H9 (cell line): ENCODE data around the gene URAD. TPM values are rescaled to one million over a fixed set of nuclear protein-coding genes. Genes with fewer than 3 reads are reported as not detected.

Source experiments
- DNase-seq: peaks from one replicate; pipeline ENCODE4 v3.0.0-alpha.2; 2017
- H2AFZ ChIP-seq: one replicate; pipeline ENCODE4 v1.6.1; 2013; ENCODE audit warnings: mild to moderate bottlenecking, low read length, control low read depth, moderate library complexity
- H2AK5ac ChIP-seq: 2 replicates; pipeline ENCODE4 v1.6.1; 2013; ENCODE audit warnings: low read length, control low read depth, mixed read lengths; ENCODE audit not compliant: insufficient read length
- H2BK120ac ChIP-seq: one replicate; pipeline ENCODE4 v1.6.1; 2013; ENCODE audit warnings: low read depth, mild to moderate bottlenecking, low read length, control low read depth, inconsistent platforms; ENCODE audit not compliant: poor library complexity, severe bottlenecking
- H2BK12ac ChIP-seq: 2 replicates; pipeline ENCODE4 v1.6.1; 2013; ENCODE audit warnings: low read length, control low read depth, mixed read lengths, low read depth; ENCODE audit not compliant: insufficient read length
- H2BK15ac ChIP-seq: 2 replicates; pipeline ENCODE4 v1.6.1; 2013; ENCODE audit warnings: low read depth, low read length, control low read depth
- H2BK20ac ChIP-seq: one replicate; pipeline ENCODE4 v1.6.1; 2013; ENCODE audit warnings: low read depth, mild to moderate bottlenecking, low read length, control low read depth, inconsistent platforms; ENCODE audit not compliant: poor library complexity, severe bottlenecking
- H2BK5ac ChIP-seq: 2 replicates; pipeline ENCODE4 v1.6.1; 2013; ENCODE audit warnings: low read length, control low read depth, mixed read lengths; ENCODE audit not compliant: insufficient read length
- H3K14ac ChIP-seq: 2 replicates; pipeline ENCODE4 v1.6.1; 2013; ENCODE audit warnings: low read length, control low read depth; ENCODE audit not compliant: insufficient read depth
- H3K18ac ChIP-seq: 2 replicates; pipeline ENCODE4 v1.6.1; 2013; ENCODE audit warnings: low read depth, mild to moderate bottlenecking, mixed read lengths, low read length, control low read depth; ENCODE audit not compliant: insufficient read length
- H3K23ac ChIP-seq: 2 replicates; pipeline ENCODE4 v1.6.1; 2013; ENCODE audit warnings: low read length, control low read depth, mixed read lengths, low read depth; ENCODE audit not compliant: insufficient read length
- H3K23me2 ChIP-seq: 2 replicates; pipeline ENCODE4 v1.6.1; 2013; ENCODE audit warnings: low read depth, mild to moderate bottlenecking, mixed read lengths, low read length, control low read depth; ENCODE audit not compliant: insufficient read length, poor library complexity, severe bottlenecking
- H3K27ac ChIP-seq: 2 replicates; pipeline ENCODE4 v1.5.1; 2013; ENCODE audit warnings: low read length, control low read depth, mixed read lengths, low read depth; ENCODE audit not compliant: insufficient read length
- H3K27me3 ChIP-seq: 2 replicates; pipeline ENCODE4 v1.6.1; 2013; ENCODE audit warnings: low read length, control low read depth, inconsistent platforms; ENCODE audit not compliant: insufficient read depth
- H3K4ac ChIP-seq: 2 replicates; pipeline ENCODE4 v1.6.1; 2013; ENCODE audit warnings: low read depth, mild to moderate bottlenecking, control low read depth, inconsistent platforms, low read length, moderate library complexity
- H3K4me1 ChIP-seq: 2 replicates; pipeline ENCODE4 v1.6.1; 2013; ENCODE audit warnings: low read length, control low read depth, inconsistent platforms; ENCODE audit not compliant: insufficient read depth
- H3K4me2 ChIP-seq: 2 replicates; pipeline ENCODE4 v1.6.1; 2013; ENCODE audit warnings: low read length, control low read depth, mixed read lengths; ENCODE audit not compliant: insufficient read length, insufficient read depth
- H3K56ac ChIP-seq: 2 replicates; pipeline ENCODE4 v1.6.1; 2013; ENCODE audit warnings: low read depth, mild to moderate bottlenecking, mixed read lengths, low read length, control low read depth; ENCODE audit not compliant: insufficient read length
- H3K79me1 ChIP-seq: 2 replicates; pipeline ENCODE4 v1.6.1; 2013; ENCODE audit warnings: low read depth, mild to moderate bottlenecking, moderate library complexity, low read length, control low read depth, inconsistent platforms; ENCODE audit not compliant: insufficient read depth, poor library complexity, severe bottlenecking
- H3K79me2 ChIP-seq: 2 replicates; pipeline ENCODE4 v1.6.1; 2013; ENCODE audit warnings: low read length, control low read depth, inconsistent platforms; ENCODE audit not compliant: insufficient read depth
- H3K9ac ChIP-seq: 2 replicates; pipeline ENCODE4 v1.6.1; 2013; ENCODE audit warnings: low read length, control low read depth, mixed read lengths; ENCODE audit not compliant: insufficient read length; ENCODE audit errors: extremely low read depth
- H3K9me3 ChIP-seq: one replicate; pipeline ENCODE4 v1.6.1; 2013; ENCODE audit warnings: low read depth, low read length, inconsistent platforms; ENCODE audit not compliant: control insufficient read depth
- H3T11ph ChIP-seq: one replicate; pipeline ENCODE4 v1.6.1; 2013; ENCODE audit warnings: mild to moderate bottlenecking, low read length, control low read depth, inconsistent platforms
- H4K20me1 ChIP-seq: one replicate; pipeline ENCODE4 v1.6.1; 2013; ENCODE audit not compliant: control insufficient read depth, insufficient read length, insufficient read depth
- H4K5ac ChIP-seq: 2 replicates; pipeline ENCODE4 v1.6.1; 2013; ENCODE audit warnings: low read depth, mild to moderate bottlenecking, mixed read lengths, low read length, control low read depth; ENCODE audit not compliant: insufficient read length
- H4K8ac ChIP-seq: replicated peaks from 2 replicates; pipeline ENCODE4 v1.6.1; 2013; ENCODE audit warnings: low read length, control low read depth, mixed read lengths, low read depth; ENCODE audit not compliant: insufficient read length
- H4K91ac ChIP-seq: 2 replicates; pipeline ENCODE4 v1.6.1; 2013; ENCODE audit warnings: low read depth, mild to moderate bottlenecking, moderate library complexity, mixed read lengths, low read length, control low read depth; ENCODE audit not compliant: insufficient read length
- H3K27ac Mint-ChIP-seq, 3 experiments: 2 replicates in 2 of 3; 3 replicates in 1 of 3; pipeline ENCODE4 v1.8.0; 2020 to 2021; ENCODE audit warnings: mixed read lengths in 3 of 3, mild to moderate bottlenecking in 1 of 3, moderate library complexity in 1 of 3
- H3K27me3 Mint-ChIP-seq: 2 replicates; pipeline ENCODE4 v1.8.0; 2021; ENCODE audit warnings: low read depth, mild to moderate bottlenecking, moderate library complexity, mixed read lengths
- H3K36me3 Mint-ChIP-seq, 3 experiments: 2 replicates in 2 of 3; 3 replicates in 1 of 3; pipeline ENCODE4 v1.8.0; 2020 to 2021; ENCODE audit warnings: low read depth in 3 of 3, mixed read lengths in 3 of 3; ENCODE audit not compliant: insufficient read depth in 1 of 3
- H3K4me1 Mint-ChIP-seq, 2 experiments: 2 replicates each; pipeline ENCODE4 v1.8.0; 2020; ENCODE audit warnings: mixed read lengths in 2 of 2
- H3K4me3 Mint-ChIP-seq, 2 experiments: 2 replicates in 1 of 2; 3 replicates in 1 of 2; pipeline ENCODE4 v1.8.0; 2020 to 2021; ENCODE audit warnings: mild to moderate bottlenecking in 2 of 2, mixed read lengths in 2 of 2, moderate library complexity in 1 of 2
- H3K9me3 Mint-ChIP-seq, 2 experiments: 2 replicates in 1 of 2; 3 replicates in 1 of 2; pipeline ENCODE4 v1.8.0; 2020; ENCODE audit warnings: mild to moderate bottlenecking in 2 of 2, mixed read lengths in 2 of 2, moderate library complexity in 1 of 2
- CTCF ChIP-seq: fragments of 200-600 bp; sonication (generic); conservative IDR thresholded peaks from 3 replicates; pipeline ENCODE4 v1.8.0; 2021; ENCODE audit warnings: antibody characterized with exemption, mild to moderate bottlenecking
- WGBS: extraction: QIAGEN DNeasy Blood & Tissue Kit; methylation state at CpG from one replicate; pipeline ENCODE4 v1.1.7; 2013; ENCODE audit warnings: missing lambda C conversion rate, low lambda C conversion rate, mixed read lengths; ENCODE audit not compliant: insufficient read length; ENCODE audit errors: extremely low coverage; 5-methylcytosine and 5-hydroxymethylcytosine counted together
- total RNA-seq: library from RNA; stranded (reverse); gene quantifications from 2 replicates; pipeline ENCODE4 v1.2.1, GENCODE V29; 2021

URAD gene
- total RNA-seq, 1 experiment from 2014 or later, result not detected

- Histone ChIP-seq H2AK5ac (no peak overlapping the region), H4K91ac (no peak overlapping the region), H3K9me3 (no peaks in the 10 kb centered on the region), H3K9ac (no peak overlapping the region), H3K23me2 (no peaks in the 10 kb centered on the region), H2BK15ac (no peak overlapping the region), H3K4me1 (no peaks in the 10 kb centered on the region), H3K27me3 (no peaks in the 10 kb centered on the region), H2AFZ (no peak overlapping the region), H2BK20ac (no peak overlapping the region), H3K56ac (no peak overlapping the region), H4K5ac (no peak overlapping the region), H4K8ac (no peak overlapping the region), H3K18ac (no peak overlapping the region), H3K79me2 (no peaks in the 10 kb centered on the region), H3K4ac (no peak overlapping the region), H3K4me2 (no peak overlapping the region), H3K14ac (no peak overlapping the region), H4K20me1 (no peaks in the 10 kb centered on the region), H3K23ac (no peak overlapping the region), H3K79me1 (no peaks in the 10 kb centered on the region), H2BK12ac (no peak overlapping the region), H3T11ph (no peak overlapping the region), H2BK120ac (no peak overlapping the region), H3K27ac (no peak overlapping the region), H2BK5ac (no peak overlapping the region)
- DNase-seq, result no peak
- Mint-ChIP-seq H3K9me3 (no peaks in the 10 kb centered on the region), H3K4me3 (no peak overlapping the region), H3K27me3 (peaks cover 7% of the 10 kb centered on the region), H3K36me3 (no peaks in the 10 kb centered on the region), H3K27ac (no peak overlapping the region), H3K4me1 (peaks cover 0 to 2% of the 10 kb centered on the region in 2 experiments; a peak in 1 of 4 replicates)
- WGBS, result no CpG with 5 or more reads among the region's 5 CpGs
- TF ChIP-seq CTCF, result no peak
Measured at GRCh38 chr13:28031896-28032288, 43.4 kb upstream of the URAD start.
